Fibroblast of the aortic adventitia (primary cell): ENCODE measurements around the gene CACNA2D3. TPM values are rescaled to one million over a fixed set of nuclear protein-coding genes. Genes with fewer than 3 reads are reported as not detected.

Experiments used
- DNase-seq: peaks from one replicate; pipeline ENCODE4 v3.0.0-alpha.2; 2010; ENCODE audit warnings: low read depth
- H3K4me3 ChIP-seq: 2 replicates; pipeline ENCODE4 v1.5.1; 2011; ENCODE audit warnings: low read depth, mild to moderate bottlenecking, control low read depth, low read length, moderate library complexity
- CTCF ChIP-seq: IDR thresholded peaks from 2 replicates; pipeline ENCODE4 v1.5.1; 2011; ENCODE audit warnings: mild to moderate bottlenecking, low read length, control low read depth, inconsistent platforms; ENCODE audit not compliant: insufficient read depth
- total RNA-seq: library from RNA; depleted of rRNA; stranded (reverse); fragments of >200 nt; gene quantifications from 2 replicates; pipeline ENCODE4 v1.2.3, GENCODE V29; 2012; ENCODE audit warnings: low replicate concordance

Gene CACNA2D3
- total RNA-seq, 1 donor = 0.45 TPM

DNA sequence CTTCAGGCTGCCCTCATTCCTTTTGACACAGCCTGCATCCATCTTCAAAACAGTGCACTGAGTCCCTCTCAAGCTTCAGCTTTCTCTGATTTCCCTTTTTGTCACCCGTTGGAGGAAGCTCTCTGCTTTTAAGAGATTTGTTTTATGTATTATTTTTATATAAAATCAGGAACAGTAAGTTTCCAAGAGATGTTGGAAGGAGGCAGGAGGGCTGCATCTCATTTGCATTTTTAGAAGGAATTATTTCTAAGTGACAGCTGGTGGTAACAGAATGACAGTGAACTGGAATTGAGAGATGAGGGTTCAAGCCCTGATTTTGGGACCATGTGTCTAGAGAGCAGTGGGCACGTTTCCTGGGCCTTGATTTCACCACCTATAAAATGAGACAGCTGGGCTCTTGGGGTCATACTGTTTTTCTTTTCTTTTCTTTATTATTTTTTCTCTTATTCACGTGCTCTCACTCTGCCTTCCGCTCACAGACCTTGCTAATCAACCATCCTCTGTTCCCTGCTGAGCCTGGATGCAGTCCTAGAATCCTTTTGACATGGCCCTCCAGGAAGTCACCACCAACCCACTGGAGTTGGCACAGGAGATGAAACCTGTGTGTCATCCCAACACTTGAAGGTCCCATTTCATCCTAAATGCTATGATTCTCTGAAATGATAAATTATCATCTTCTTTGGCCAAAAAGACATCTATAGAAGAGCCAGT is 148.6 kb downstream of the CACNA2D3 start:
- DNase-seq = no peak
- no peak overlapping the region for H3K4me3 ChIP-seq
- no peak for TF ChIP-seq CTCF

GRCh38 chr3:54273791-54274190 is 151.4 kb downstream of the CACNA2D3 start:
- TF ChIP-seq CTCF = no peak
- DNase-seq = no peak
- no peak overlapping the region for H3K4me3 ChIP-seq

- DNase-seq = no peak
These were observed 152.3 kb downstream of the CACNA2D3 start for GRCh38 chr3:54274607-54275006.

DNA sequence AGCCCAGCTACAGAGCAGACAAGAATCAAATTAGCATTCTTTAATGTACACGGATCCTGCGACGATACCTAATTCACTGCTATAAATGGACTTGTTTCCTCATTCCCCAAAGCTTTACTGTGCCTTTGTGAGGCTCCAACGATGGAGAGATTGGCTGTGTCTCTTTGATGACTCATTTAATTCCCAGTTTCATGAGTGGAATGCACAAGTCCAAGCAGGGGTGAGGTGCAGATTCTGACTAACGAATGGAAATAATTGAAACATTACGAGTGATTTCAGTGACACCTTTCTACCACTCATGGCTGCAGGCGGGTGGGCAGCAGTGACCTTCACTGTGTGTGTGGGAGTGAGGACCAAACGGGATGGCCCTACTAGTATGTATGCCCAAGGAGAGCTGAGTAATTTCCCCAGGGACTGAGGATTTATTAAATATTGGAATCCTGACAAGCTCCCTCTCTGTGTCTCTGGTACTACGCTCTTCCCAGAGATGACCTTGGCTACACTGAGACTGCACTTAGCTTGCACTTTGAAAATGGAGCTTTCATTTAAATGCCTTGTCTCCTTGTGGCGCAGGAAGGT is 156.7 kb downstream of the CACNA2D3 start:
- no peak overlapping the region for H3K4me3 ChIP-seq
- DNase-seq = no peak

More at GRCh38 chr3:54274607-54275006, 152.3 kb downstream of the CACNA2D3 start:
- TF ChIP-seq CTCF = no peak
- no peak overlapping the region for H3K4me3 ChIP-seq

GRCh38 chr3:54283470-54283869 is 161.1 kb downstream of the CACNA2D3 start:
- H3K4me3 ChIP-seq = no peak overlapping the region
- no peak for TF ChIP-seq CTCF
- DNase-seq = no peak

More for the DNA sequence above, 156.7 kb downstream of the CACNA2D3 start:
- TF ChIP-seq CTCF = no peak

DNA sequence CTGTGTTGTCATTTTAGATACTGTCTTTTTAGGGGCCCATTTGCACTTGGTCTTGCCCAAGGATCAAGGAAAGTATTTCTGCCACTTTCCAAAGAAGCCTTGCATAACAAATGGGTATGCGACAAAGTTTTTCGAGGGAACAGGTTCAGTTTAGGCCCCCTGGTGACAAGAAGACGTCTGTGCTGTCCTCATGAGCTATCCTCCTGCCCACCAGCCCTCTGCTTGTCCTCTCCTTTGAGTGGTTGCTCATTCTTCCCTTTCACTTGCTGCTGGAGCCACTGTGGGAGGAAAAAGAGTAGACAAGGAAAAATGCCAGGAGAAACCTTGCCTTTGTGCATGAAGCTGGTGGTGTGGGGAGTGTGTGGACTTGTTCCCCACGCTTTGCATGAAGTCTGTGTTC is 171.9 kb downstream of the CACNA2D3 start:
- no peak for TF ChIP-seq CTCF
- no peak overlapping the region for H3K4me3 ChIP-seq
- DNase-seq = no peak

DNA sequence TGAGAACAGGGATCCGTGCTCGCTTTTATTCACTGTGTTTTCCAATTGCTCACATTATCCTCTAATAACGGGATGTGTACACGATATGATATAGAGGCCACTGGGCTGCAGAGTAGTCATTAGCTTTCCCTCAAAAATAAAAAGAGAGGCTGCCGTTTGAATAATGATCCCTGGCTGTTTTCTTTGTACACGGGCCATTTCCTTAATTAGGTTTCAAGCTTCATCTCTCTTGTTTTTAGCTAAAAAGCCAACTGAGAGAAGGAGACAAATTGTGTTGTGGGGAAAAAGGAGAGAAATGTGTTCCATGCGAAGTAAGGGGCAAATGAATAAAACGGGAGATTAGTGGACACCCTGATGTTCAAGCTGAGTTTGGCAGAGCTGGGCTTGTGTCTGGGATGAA is 174.2 kb downstream of the CACNA2D3 start:
- no peak for TF ChIP-seq CTCF
- no peak overlapping the region for H3K4me3 ChIP-seq
- DNase-seq = no peak
